Activated CD4-positive, alpha-beta T cell treated with anti-CD3 and anti-CD28 coated beads, Interleukin-2, amount 10 ng/mL, durations not matched to agents 7 days and 5 days (primary cell): ENCODE measurements around the gene MTHFR. TPM values are rescaled to one million over a fixed set of nuclear protein-coding genes. Genes with fewer than 3 reads are reported as not detected.

Experiments used
- CTCF ChIA-PET: fragments of 350-600 bp; sonication (Branson Sonifier 250); formaldehyde crosslinking; loops from one replicate; lab custom pipeline; 2021; ENCODE audit warnings: antibody characterized with exemption; lab: Charles Lee
- POLR2A ChIA-PET: fragments of 350-600 bp; sonication (Branson Sonifier 250); formaldehyde crosslinking; loops from one replicate; lab custom pipeline; 2021; ENCODE audit warnings: antibody characterized with exemption; lab: Charles Lee
- DNase-seq: peaks from one replicate; pipeline ENCODE4 v3.0.0-alpha.2; 2020
- H3K27ac Mint-ChIP-seq: one replicate; pipeline ENCODE4 v1.8.0; 2021; ENCODE audit warnings: mild to moderate bottlenecking, moderate library complexity, mixed read lengths
- H3K27me3 Mint-ChIP-seq: one replicate; pipeline ENCODE4 v1.8.0; 2021; ENCODE audit warnings: mixed read lengths
- H3K36me3 Mint-ChIP-seq: one replicate; pipeline ENCODE4 v1.8.0; 2021; ENCODE audit warnings: low read depth, mixed read lengths
- H3K4me1 Mint-ChIP-seq: one replicate; pipeline ENCODE4 v1.8.0; 2021; ENCODE audit warnings: mixed read lengths
- H3K4me3 Mint-ChIP-seq: one replicate; pipeline ENCODE4 v1.8.0; 2021; ENCODE audit warnings: mild to moderate bottlenecking, moderate library complexity, mixed read lengths
- H3K9me3 Mint-ChIP-seq: one replicate; pipeline ENCODE4 v1.8.0; 2021; ENCODE audit warnings: mixed read lengths
- total RNA-seq, 2 experiments: library from RNA; stranded (reverse); gene quantifications; one replicate each; pipeline ENCODE4 v1.2.3, GENCODE V29; 2021

The MTHFR gene
- total RNA-seq, 2 experiments from 2014 or later, result 23.8 to 29.0 TPM

- H3K4me1 Mint-ChIP-seq, result no peaks in the 10 kb centered on the region
- H3K4me3 Mint-ChIP-seq, result no peak overlapping the region
- H3K9me3 Mint-ChIP-seq, result no peaks in the 10 kb centered on the region
- ChIA-PET POLR2A (no interaction called here), CTCF (no interaction called here)
- no peaks in the 10 kb centered on the region for H3K27me3 Mint-ChIP-seq
- H3K27ac Mint-ChIP-seq, result no peak overlapping the region
- no peaks in the 10 kb centered on the region for H3K36me3 Mint-ChIP-seq
- no peak for DNase-seq
Measured at GRCh38 chr1:11767922-11768704, 37.7 kb downstream of the MTHFR start.

GRCh38 chr1:11766429-11766776 lies 39.4 kb downstream of the MTHFR start:
- H3K4me3 Mint-ChIP-seq, result no peak overlapping the region
- peaks cover 4% of the 10 kb centered on the region for H3K4me1 Mint-ChIP-seq
- no peak overlapping the region for H3K27ac Mint-ChIP-seq
- no peak for DNase-seq
- ChIA-PET POLR2A (no interaction called here), CTCF (interaction anchor here (1.3 kb wide), 1 partner anchor 729 kb away, joined by 3 read pairs; no protein-coding TSS in a partner anchor)
- H3K27me3 Mint-ChIP-seq, result peaks cover 14% of the 10 kb centered on the region
- no peaks in the 10 kb centered on the region for H3K36me3 Mint-ChIP-seq
- H3K9me3 Mint-ChIP-seq, result no peaks in the 10 kb centered on the region

- CTCF ChIA-PET, result interaction anchor here (0.7 to 1.3 kb wide), 3 partner anchors 19 to 728 kb away, joined by 3 to 4 read pairs (median 3); no protein-coding TSS in a partner anchor
- Mint-ChIP-seq H3K9me3 (no peaks in the 10 kb centered on the region), H3K4me3 (no peak overlapping the region), H3K36me3 (no peaks in the 10 kb centered on the region), H3K27ac (no peak overlapping the region), H3K27me3 (peaks cover 19% of the 10 kb centered on the region), H3K4me1 (peaks cover 6% of the 10 kb centered on the region)
- POLR2A ChIA-PET, result no interaction called here
- no peak for DNase-seq
Measured at GRCh38 chr1:11765661-11766428, 39.9 kb downstream of the MTHFR start.

GRCh38 chr1:11764519-11764918 lies 41.2 kb downstream of the MTHFR start:
- H3K4me3 Mint-ChIP-seq, result no peak overlapping the region
- CTCF ChIA-PET, result interaction anchor here (1.2 kb wide), 1 partner anchor 20 kb away, joined by 3 read pairs; no protein-coding TSS in a partner anchor
- POLR2A ChIA-PET, result no interaction called here
- no peaks in the 10 kb centered on the region for H3K36me3 Mint-ChIP-seq
- no peak for DNase-seq
- H3K4me1 Mint-ChIP-seq, result peaks cover 6% of the 10 kb centered on the region
- H3K27me3 Mint-ChIP-seq, result peaks cover 21% of the 10 kb centered on the region
- H3K9me3 Mint-ChIP-seq, result no peaks in the 10 kb centered on the region
- no peak overlapping the region for H3K27ac Mint-ChIP-seq

- Mint-ChIP-seq H3K4me3 (no peak overlapping the region), H3K36me3 (no peaks in the 10 kb centered on the region), H3K27ac (no peak overlapping the region), H3K27me3 (peaks cover 21% of the 10 kb centered on the region), H3K9me3 (no peaks in the 10 kb centered on the region), H3K4me1 (peaks cover 6% of the 10 kb centered on the region)
- CTCF ChIA-PET, result no interaction called here
- POLR2A ChIA-PET, result no interaction called here
- DNase-seq, result no peak
Measured at GRCh38 chr1:11764115-11764514, 41.6 kb downstream of the MTHFR start.

GRCh38 chr1:11761988-11762406 lies 43.8 kb downstream of the MTHFR start, which contains the start of gene C1orf167:
Gene C1orf167 (plus strand): TSS chr1:11762193. CDS start chr1:11764401, 2,208 bp downstream.
- Mint-ChIP-seq H3K4me3 (no peak within 1 kb of the TSS), H3K4me1 (peaks cover 6% of the 10 kb centered on the region), H3K27me3 (peaks cover 25% of the 10 kb centered on the region), H3K9me3 (no peaks in the 10 kb centered on the region), H3K27ac (no peak within 1 kb of the TSS), H3K36me3 (no peaks in the 10 kb centered on the region)
- DNase-seq, result peak; percentile 29
- ChIA-PET CTCF (no interaction called here), POLR2A (no interaction called here)

GRCh38 chr1:11761285-11761684 lies 44.5 kb downstream of the MTHFR start:
- Mint-ChIP-seq H3K27me3 (peaks cover 29% of the 10 kb centered on the region), H3K4me1 (peaks cover 6% of the 10 kb centered on the region), H3K9me3 (no peaks in the 10 kb centered on the region), H3K36me3 (no peaks in the 10 kb centered on the region), H3K27ac (no peak overlapping the region), H3K4me3 (no peak overlapping the region)
- no peak for DNase-seq
- ChIA-PET CTCF (no interaction called here), POLR2A (no interaction called here)

- H3K27ac Mint-ChIP-seq, result no peak overlapping the region
- peaks cover 34% of the 10 kb centered on the region for H3K27me3 Mint-ChIP-seq
- POLR2A ChIA-PET, result no interaction called here
Measured at GRCh38 chr1:11759791-11760190, 46.0 kb downstream of the MTHFR start.

GRCh38 chr1:11757047-11757446 lies 48.7 kb downstream of the MTHFR start:
- H3K36me3 Mint-ChIP-seq, result no peaks in the 10 kb centered on the region
- H3K9me3 Mint-ChIP-seq, result no peaks in the 10 kb centered on the region
- ChIA-PET POLR2A (no interaction called here), CTCF (interaction anchor here (0.5 kb wide), 1 partner anchor 36 kb away, joined by 3 read pairs; no protein-coding TSS in a partner anchor)
- DNase-seq, result no peak
- H3K27ac Mint-ChIP-seq, result no peak overlapping the region
- peaks cover 24% of the 10 kb centered on the region for H3K27me3 Mint-ChIP-seq
- no peak overlapping the region for H3K4me3 Mint-ChIP-seq
- peaks cover 11% of the 10 kb centered on the region for H3K4me1 Mint-ChIP-seq

More at GRCh38 chr1:11759791-11760190, 46.0 kb downstream of the MTHFR start:
- Mint-ChIP-seq H3K4me3 (no peak overlapping the region), H3K9me3 (no peaks in the 10 kb centered on the region), H3K36me3 (no peaks in the 10 kb centered on the region), H3K4me1 (peaks cover 6% of the 10 kb centered on the region)
- CTCF ChIA-PET, result no interaction called here
- no peak for DNase-seq

- no peak for DNase-seq
- peaks cover 8% of the 10 kb centered on the region for H3K36me3 Mint-ChIP-seq
- no peak overlapping the region for H3K4me3 Mint-ChIP-seq
- peaks cover 12% of the 10 kb centered on the region for H3K27me3 Mint-ChIP-seq
- peaks cover 11% of the 10 kb centered on the region for H3K4me1 Mint-ChIP-seq
- ChIA-PET CTCF (interaction anchor here (0.6 kb wide), 1 partner anchor 423 kb away, joined by 4 read pairs; no protein-coding TSS in a partner anchor), POLR2A (no interaction called here)
- H3K27ac Mint-ChIP-seq, result no peak overlapping the region
- H3K9me3 Mint-ChIP-seq, result no peaks in the 10 kb centered on the region
Measured at GRCh38 chr1:11753555-11754208, 52.1 kb downstream of the MTHFR start.

- H3K36me3 Mint-ChIP-seq, result peaks cover 13% of the 10 kb centered on the region
- H3K27ac Mint-ChIP-seq, result no peak overlapping the region
- no peak overlapping the region for H3K4me3 Mint-ChIP-seq
- no peaks in the 10 kb centered on the region for H3K9me3 Mint-ChIP-seq
- POLR2A ChIA-PET, result interaction anchor here (0.6 kb wide), 1 partner anchor 96 kb away, joined by 3 read pairs; no protein-coding TSS in a partner anchor
- CTCF ChIA-PET, result no interaction called here
- peaks cover 10% of the 10 kb centered on the region for H3K27me3 Mint-ChIP-seq
- peaks cover 15% of the 10 kb centered on the region for H3K4me1 Mint-ChIP-seq
- DNase-seq, result no peak
Measured at GRCh38 chr1:11752359-11753088, 53.2 kb downstream of the MTHFR start.

GRCh38 chr1:11751087-11751486 lies 54.7 kb downstream of the MTHFR start:
- Mint-ChIP-seq H3K36me3 (peaks cover 17% of the 10 kb centered on the region), H3K9me3 (no peaks in the 10 kb centered on the region), H3K27ac (no peak overlapping the region), H3K4me3 (no peak overlapping the region), H3K4me1 (peaks cover 19% of the 10 kb centered on the region), H3K27me3 (peaks cover 3% of the 10 kb centered on the region)
- ChIA-PET POLR2A (no interaction called here), CTCF (no interaction called here)
- DNase-seq, result no peak
